Measurements from ENCODE around the gene ABTB2.

ABTB2 gene

DNA sequence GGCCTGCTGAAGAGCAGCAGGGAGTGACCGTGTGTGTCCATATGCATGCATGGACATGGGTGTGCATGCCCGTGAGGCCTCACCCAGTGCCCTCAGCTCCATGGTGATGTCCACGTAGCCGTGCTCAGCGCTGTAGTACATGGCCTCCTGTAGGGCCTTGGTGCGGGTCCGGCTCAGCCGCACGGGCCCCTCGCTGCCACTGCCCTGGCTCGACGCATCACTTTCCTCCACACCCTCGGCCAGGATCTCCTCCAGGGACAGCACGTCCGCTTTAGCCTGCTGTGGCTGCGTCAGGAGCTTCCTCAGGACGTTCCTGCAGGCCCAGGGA lies 195.4 kb downstream of the ABTB2 start:
- ATAC-seq = no peak

DNA sequence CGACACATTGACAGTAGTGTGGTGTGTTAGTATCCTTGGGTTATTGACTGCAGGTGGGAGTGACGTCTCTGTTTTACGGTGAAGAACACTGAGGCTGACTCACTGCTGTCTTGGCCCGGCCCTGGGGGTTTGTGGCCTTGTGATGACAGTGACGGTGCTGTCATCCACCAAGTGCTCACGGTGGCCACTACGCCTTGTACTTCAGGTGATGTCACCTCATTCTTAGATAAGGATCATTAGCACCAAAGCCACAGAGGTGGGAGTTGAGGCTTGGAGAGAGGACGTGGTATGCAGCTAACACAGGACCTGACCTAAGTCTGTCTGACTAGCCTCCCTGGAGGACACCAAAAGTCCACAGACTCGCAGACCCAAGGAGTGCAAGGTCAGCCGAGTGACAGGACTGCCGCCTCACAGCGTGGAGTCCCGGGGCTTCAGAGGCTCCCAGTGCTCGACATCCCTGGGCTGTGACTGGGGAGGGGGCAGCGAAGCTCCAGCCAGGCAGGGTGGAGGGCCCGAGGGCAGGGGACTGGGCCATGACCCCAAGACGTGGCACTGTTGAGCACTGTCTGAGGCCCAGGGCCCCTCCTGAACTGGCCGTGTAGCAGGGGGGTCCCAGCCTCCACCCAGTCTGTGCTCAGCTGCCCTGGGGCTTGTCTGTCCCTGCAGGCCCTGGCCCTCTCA lies 195.9 kb downstream of the ABTB2 start:
- ATAC-seq = peak; percentile 90 to 92

DNA sequence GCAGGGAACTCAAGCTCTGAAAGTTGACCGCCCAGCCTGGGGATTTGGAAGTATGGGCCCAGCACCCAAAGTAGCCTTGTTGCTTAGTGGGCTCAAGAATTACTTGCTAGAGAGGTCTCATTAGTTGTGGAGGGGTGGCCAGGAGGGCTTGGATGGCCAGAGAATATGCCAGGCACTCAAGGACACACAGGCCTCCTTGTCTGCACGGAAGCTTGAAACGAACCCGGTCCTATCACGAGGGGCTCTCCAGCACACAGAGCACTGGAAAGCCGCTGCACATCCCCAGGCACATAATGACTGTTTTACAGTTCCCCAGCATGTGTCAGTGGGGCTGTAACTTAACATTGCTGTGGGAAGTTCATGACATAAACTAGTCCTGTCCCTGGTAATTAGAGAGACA lies 196.4 kb downstream of the ABTB2 start:
- ATAC-seq = no peak

DNA sequence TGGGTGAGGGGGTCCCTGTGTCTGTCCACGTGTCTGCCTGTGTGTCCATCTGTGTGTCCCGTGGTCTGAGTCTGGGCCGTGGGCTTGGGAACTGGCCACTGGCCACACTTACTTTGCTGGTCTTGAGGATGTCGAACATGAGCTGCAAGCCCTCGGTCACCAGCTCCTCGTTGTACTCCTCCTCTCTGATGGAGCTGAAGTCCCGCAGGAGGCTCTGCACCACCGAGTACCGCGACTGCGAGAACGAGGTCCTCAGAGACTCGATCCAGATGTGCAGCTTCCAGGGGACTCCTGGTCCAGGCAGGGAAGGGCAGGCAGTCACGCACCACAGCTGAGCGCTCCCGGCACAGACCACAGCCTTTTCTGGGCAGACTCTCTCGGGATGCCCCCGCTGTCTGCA lies 197.0 kb downstream of the ABTB2 start:
- ATAC-seq = no peak

DNA sequence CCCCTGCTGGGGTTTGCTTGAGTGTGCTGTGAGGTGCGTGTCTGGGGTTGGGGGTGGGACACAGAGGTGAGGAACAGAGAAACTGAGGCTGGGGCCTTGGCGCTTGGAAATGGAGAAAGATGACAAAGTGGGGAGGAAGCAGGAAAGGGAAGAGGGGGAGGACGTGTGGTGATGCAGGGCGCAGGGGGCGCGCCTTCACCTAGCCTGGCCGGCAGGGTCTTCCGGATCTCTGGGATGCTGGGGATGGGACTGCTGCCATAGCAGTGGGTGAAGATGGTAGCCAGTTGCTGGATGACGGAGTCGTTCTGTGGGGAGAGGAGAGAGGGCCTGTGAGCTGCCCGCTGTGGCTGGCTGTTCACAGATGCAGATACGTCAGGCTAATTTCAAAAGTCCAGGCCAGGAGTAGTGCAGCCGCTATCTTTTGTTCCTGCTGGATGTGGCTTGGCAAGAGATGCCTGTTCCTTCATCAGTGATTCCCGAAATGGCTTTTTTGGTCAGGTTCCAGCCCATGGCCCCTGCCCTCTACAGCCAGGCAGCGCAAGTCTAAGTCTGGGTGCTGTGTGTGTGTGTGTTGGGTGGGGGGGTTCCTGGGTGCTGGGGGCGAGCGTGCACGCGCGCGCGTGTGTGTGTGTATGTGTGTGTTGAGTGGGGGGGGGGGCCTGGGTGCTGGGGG lies 197.6 kb downstream of the ABTB2 start:
- ATAC-seq = no peak

DNA sequence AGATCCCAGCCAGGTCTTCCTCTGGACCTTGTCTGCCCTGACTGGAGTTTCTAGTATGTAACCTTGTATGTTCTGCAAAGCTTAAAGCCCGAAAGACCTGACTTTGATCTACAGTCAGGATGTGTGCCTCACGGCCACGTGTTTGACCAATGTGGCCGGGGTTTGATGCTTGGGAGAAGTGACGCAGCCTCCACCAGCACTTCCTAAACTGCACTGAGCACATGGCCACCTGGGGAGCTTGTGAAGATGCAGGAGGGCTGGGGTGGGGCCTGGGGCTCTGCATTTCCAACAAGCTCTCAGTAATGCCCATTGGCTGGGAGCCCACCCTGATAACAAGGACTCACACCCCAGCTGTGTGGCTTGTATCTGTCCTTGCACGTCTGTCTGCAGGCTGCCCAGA lies 199.1 kb downstream of the ABTB2 start:
- ATAC-seq = no peak

DNA sequence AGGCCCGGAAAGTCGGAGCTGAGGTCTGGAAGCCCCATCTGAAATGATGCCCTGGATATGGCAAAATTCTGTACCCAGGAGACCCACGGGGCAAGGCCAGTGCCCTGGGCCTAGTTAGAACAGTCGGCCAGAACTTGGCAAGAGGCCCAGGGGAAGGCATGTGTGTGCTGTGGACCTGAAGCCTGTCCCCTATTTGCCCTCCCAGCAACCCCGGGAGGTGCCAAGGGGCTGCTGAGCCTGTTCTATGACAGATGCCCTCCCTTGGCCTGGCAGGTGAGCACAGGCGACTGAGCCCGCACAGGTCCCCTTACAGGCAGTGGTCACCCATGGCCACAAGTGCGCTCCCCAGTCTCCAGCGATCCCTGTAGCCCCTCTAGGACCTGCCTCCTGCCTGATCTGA lies 200.6 kb downstream of the ABTB2 start:
- no peak for ATAC-seq

DNA sequence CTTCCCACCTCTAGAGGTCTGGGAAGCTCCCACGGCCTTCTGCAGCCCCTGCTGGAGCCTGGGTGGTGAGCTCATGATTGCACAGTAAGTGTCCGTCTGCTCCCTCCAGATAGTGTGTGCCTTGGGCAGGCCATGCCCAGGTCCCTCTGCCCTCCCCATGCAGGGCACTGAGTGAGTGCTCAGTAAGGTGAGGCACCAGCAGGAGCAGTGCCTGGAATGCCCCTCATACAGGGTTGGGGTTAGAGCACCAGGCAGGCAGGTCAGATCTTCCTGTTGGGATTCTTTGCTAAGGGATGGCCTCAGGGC lies 202.1 kb downstream of the ABTB2 start:
- ATAC-seq = no peak

DNA sequence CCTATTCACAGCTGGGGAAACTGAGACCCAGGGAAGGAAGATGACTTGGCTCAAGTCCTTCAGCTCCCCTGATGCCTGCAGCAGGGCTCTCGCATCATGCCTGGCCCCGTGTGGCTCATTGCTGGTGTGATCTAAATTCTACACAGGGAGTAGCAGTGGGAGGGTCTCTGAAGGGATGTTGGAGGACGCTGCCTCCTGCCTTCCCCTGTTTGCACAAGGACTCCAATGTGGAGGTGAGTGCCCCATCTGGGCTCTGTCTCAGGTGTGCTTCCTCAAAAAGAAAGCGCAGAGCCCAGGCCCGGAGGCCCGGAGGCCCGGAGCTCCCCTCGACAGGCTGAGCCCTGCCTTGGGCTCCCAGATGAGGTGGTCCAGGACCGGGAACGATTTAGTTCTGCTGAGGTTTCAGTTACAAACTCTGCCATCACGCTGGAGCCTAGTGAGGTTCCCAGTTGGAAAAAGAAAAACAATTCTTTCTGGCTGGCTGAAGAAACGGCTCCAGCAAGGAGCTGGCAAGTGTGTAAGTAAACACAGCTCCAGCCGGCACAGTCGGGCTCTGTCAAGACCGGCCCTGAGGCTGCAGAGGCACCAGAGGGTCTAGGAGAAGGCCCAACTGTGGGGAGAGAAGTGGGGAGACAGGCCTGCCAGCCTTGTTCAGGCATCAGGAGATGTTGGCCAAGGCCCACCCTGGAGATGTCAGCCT lies 202.6 kb downstream of the ABTB2 start:
- no peak for ATAC-seq

DNA sequence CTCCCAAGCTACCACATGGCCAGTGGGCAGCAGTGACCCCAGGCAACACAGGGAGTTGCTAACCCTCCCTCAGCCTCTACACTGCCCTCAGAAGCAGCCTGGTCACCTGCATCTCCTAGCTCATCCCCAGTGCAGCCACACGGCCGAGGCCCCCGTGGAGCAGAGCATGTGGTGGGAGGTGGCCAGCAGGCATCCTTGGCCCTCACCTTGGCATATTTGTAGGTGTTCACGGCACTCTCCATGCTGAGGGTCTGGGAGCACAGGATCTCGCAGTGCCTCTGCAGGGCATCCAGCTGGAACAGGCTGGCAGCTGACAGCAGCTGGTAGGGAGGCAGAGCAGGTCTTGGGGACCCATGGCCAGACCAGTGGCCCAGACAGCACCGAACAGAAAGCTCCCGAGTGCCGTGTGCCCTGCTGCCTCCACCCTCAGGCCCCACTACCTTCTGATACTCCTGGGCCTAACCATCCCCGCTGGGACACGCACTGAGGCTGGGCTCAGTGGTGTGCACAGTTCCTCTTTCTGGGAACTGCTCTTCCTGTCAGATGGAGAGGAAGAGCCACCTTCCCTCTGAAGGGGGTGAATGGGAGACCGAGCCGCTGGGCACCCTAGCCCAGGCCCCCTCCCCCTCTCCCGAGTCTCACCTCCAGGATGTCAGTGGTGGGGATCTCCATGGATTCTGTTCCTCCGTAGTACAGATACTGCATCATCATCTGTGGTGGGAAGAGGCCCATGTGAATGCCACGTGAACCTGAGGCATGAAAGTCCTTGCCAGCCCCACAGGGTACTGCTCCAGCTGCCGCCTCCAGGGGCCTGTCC lies 203.5 kb downstream of the ABTB2 start:
- ATAC-seq = peak; percentile 18 to 20

DNA sequence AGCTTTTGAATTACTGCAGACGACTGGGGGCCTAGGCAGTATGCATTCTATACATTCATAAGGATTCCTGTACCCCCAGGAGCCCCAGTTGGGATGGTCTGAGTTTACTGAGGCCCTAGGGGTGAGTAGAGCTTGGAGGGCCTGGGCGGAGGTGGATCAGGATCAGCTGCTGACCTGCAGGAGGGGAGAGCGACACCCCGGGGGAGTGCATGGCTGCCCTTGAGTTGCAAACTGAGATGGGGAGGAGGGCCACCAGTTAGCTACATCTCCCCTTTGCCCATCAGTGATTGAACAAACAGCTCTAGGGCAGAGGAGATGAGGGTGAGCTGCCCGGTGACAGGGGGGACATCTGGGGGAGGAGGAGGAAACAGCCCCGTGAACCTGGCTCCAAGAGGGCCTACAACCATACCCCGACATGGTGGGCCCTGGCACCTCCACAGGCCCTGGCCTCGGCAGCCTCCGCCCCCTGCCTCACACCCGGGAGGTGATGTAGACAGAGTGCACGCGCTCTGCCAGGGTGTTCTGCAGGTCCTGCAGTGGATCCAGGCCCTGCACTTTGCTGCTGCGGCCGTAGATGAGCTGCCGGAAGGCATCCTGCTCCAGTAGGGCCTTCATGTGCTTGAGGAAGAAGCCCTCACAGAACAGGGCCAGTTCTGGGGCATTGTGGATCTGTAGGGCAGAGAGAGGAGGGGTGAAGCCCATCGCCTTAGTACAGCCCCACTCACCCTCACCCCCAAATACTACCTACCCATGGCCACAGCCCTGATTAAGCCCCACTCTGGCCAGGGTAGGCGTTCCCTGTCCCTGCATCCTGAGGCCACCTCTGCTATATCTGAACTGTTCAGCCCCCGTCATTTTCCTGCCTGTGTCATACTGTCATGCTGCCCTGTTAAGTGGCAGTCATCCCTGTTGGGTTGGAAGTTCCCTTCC lies 205.6 kb downstream of the ABTB2 start:
- ATAC-seq = no peak

DNA sequence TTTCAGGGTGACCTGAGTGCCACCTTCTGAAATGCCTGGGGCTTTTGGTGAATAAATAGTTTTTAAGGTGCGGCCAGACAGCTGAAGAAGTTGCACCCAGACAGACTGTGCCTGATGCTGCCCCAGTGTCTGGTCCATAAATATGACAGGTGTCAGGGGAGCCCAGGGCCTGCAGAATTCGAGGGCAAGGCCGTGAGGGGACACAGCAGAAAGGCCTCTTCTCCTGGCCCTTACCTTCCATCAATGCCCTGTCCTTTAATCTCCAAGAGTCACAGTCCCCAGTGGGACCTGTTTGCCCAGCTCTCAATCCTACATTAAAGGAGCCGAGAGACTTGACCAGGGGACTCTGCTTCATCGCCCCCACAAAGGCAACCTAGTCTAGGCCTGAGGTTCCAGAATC lies 206.6 kb downstream of the ABTB2 start:
- ATAC-seq = no peak

DNA sequence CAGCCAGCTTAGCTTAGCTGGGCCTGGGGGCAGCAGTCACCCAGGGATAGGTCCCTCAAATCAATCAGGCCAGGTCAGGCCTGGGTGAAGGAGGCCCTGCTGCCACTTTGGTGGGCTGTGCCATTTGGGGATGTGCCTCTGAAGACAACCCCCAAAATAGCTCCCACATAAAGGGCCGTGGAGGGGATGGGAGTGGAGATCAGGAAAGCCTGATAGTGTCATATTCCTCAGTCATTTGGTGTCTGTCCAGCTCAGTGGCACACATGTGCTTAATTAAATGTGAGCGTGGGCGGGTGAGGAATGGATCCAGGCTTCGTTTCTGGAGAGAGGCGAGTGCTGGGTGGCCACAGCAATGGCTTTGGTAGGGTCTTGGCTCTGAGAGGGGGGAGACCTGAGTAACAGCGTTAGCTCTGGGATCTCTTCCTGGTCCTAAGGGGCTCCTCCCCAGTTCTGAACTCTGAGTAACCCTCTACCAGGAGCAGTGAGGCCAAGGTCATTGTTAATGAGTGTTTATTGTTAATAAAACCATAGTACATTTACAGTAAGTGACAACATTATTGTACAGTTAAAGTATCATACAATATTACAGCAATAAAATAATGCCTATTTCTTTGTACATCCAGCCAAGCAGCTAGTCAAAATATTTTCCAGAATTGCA lies 207.2 kb downstream of the ABTB2 start:
- no peak for ATAC-seq

DNA sequence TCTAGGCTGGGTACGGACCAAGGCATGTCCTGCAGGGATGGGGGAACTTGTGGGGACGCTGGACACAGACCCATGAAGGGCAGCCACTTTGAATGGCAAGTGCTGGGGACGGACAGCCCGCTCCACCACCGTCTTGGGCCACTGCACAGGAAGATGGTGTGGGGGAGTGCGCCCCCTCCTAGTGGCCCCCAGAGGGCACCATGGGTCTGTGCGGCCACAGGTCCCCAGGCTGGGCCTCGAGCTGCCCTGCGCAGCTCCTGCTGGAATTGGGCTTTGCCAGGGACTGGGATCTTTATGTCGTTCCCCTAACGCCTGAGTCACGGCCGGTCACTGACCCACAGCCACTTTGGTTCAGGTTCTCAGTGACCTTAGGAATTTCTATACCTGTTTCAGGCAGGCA lies 208.0 kb downstream of the ABTB2 start:
- ATAC-seq = no peak

DNA sequence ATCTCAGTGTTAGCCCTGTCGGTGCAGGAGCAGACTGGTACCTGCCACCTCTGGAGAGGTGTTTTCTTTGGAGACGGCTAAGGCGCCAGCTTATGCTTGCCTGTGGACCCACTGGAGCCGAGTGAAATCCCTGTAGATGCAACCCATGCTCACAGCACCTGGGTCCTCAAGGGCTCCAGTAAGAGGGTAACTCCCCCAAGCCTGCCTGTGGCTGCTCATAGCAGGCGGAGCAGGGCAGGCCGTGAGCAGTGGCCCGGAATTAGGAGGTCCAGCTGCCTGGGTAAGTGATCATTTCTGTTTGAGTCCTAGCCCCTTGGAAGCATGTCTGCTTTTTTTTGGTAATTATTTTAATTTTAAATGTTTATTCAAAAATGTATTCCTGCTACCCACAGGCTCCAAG lies 208.5 kb downstream of the ABTB2 start:
- ATAC-seq = no peak

DNA sequence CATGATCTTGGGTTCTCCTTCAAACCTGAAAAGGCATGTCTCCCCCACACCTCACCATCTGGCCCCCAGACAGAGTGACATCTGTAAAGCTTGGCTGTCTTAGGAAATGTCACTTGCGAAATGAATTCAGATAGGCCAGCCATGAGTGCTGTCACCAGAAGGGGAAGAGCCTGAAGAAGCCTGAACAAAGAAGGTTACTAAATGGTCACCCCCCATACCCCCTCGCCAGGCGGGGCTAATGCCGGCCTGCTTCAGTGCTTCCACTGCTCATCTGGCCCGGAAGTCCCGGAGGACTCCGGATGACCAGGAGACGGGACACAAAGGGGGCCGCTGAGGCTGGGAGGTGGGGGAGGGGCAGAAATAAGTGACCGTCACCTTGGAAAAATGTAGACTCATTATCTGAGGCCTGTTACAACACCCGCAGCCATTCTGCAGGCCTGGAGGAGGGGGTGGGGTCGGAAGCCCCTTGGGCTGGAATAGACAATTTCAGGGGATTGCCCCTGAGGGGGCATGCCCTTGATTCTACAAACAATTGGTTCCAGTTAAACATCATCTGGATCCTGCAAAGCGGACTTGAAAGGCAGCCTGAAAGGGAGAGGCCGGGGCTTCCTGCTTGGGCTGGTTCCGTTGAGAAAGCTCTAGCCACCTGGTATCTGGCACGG lies 209.2 kb downstream of the ABTB2 start:
- ATAC-seq = no peak

DNA sequence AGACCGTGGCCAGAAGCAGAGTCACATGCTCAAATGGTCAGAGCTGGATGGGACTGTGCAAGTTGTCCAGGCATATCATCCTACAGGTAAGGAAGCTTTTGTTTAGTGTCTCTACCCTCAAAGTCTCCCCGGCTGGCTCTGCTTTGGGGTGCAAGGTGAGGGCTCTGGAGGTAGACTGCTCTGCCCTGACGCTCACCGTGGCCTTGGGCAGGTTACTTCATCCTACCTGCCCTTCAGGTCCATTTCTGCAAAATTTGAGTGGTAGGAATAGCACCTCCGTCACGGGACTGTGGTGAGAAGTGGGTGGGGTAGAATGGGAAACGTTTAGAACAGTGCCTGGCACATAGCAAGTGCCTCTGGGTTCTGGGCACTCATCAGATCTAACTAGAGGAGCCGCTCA lies 210.2 kb downstream of the ABTB2 start:
- no peak for ATAC-seq

DNA sequence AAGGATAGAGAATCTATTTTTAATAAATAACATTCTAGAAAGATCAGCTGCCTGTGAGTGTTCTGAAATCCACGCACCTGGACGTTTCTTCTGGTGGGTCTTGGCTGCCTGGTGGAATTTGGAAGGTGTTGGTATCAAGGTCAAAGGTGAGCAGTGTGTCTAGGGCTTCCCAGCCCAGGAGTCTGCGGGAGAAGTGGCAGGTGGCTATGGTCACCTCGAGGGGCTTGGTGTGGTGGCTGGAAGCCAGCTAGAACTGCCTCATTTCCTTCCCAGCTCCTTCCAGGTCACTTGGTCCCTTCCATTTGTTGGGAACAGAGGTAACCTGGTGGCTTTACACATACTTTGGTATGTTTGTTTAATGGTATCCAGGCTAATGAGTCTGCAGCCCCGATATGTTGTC lies 210.9 kb downstream of the ABTB2 start:
- ATAC-seq = no peak

DNA sequence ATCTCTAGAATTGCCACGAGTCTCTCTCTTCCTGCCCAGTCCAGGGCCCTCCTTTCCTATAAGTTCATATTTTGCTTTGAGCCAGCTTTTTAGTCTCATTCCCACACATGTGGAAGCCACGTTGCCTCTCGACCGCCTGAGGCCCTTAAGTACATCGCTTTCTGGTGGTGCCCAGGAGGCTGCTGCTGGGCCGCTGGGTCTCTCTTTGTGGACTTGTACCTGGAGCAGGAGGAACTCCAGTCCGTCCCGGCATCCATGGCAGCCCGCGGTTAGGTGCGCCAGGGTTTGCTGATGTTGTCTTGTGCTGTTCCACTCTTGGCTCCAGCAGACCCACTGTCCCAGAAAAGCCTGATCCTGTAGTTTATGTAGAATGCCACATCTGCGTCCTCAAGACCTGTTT lies 211.4 kb downstream of the ABTB2 start:
- no peak for ATAC-seq

DNA sequence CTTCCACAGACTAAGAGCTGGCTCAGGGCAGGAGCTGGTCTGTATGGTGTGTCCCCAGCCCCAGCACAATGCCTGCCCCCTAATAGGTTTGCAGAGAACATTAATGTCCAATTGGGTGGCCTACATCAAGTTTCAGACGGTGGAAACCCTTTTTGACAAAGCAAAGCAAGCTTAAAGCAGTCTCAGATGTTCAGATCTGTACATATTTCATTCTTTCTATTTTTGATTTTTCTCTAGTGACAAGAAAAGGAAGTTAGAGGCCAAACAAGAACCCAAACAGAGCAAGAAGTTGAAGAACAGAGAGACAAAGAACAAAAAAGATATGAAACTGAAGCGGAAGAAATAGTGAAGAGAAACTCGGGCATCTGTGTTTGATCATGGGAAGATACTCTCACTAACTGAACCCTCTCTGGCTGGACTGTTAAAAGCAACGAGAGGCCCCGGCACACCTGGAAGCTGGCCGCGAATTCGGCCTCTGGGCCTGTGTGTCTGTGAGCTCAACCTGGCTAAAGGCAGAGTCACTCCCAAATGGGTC lies 211.9 kb downstream of the ABTB2 start:
- ATAC-seq = no peak

DNA sequence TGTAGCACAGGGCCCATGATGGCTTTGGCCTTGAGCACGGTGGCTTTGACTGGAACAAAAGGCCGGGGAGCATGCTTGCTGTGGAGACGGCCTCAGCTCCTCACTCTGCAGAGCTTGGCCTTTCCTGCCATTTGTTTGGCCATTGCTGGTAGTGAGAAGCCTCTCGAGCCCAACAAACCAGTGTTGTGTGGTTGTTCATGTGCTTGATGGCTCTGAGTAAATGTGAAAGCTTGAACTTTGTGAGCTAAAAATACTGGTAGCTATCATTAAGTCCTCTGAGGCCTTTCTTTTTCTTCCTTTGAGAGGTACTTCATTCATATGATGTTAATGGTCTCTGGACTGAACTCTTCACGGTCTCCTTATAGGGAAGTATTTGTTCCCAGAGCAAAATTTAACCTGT lies 212.7 kb downstream of the ABTB2 start:
- no peak for ATAC-seq

Measured in activated CD4-positive, CD25-positive, alpha-beta regulatory T cell treated with anti-CD3 and anti-CD28 coated beads, Interleukin-2, amount 50 U/mL, for 24 hours (primary cell).